Right forelimb (tissue), 1 donor: ENCODE results near the gene DCHS2.

Experiments
- DNase-seq: peaks from one replicate; pipeline ENCODE4 v3.0.0-alpha.2; 2018

DCHS2 gene

GRCh38 chr4:154184238-154184637 lies 307.4 kb downstream of the DCHS2 start:
- DNase-seq, result no peak

- no peak for DNase-seq
Measured at GRCh38 chr4:154183264-154183663, 308.3 kb downstream of the DCHS2 start.
